Measurements from ENCODE around the gene MAB21L4. TPM values are rescaled to one million over a fixed set of nuclear protein-coding genes. Genes with fewer than 3 reads are reported as not detected.

The MAB21L4 gene
- total and polyA plus RNA-seq, 2 of the 8 experiments (the other 6 are each of a cell fraction or from before 2014, with no cell fraction given) = 0.11 TPM; not detected in 1

DNA sequence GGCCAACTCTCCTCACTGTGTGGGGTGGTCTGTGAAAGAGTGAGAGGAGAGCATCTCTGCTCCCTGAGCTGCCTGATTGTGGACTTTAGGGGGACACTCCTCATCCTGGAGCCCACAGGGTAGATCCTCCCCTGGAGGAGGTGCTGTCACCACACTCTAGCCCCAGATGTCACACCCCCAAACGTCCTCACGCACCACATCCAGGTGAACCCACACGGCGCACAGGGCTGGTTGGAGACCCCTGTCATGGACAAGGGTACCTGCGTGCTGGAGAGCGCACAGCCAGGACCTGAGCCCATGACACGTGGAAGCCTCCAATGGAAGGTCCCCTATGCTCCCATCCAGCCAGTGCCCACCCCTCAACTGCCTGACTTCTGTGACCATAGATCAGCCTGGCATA is 16.9 kb downstream of the MAB21L4 start:
- Histone ChIP-seq H3K14ac (ENCODE audit: insufficient read length) (no peak overlapping the region), H3K4me1 (replicated peaks in 1 of 4; ENCODE audit: control insufficient read depth in 3 of 4, insufficient read depth in 4 of 4, low read length in 3 of 4) (no peaks in the 10 kb centered on the region; a peak in 1 of 7 replicates), H3K4ac (replicated peaks; ENCODE audit: insufficient read length, low read depth, low read length) (no peak overlapping the region), H4K20me1 (replicated peaks in 1 of 2; ENCODE audit: control insufficient read depth in 1 of 2, insufficient read depth in 2 of 2, low read length in 2 of 2) (no peaks in the 10 kb centered on the region), H2BK120ac (replicated peaks; ENCODE audit: low read depth, low read length) (no peak overlapping the region), H2BK20ac (ENCODE audit: low read length) (no peak overlapping the region), H3K79me2 (ENCODE audit: control insufficient read depth in 1 of 2, insufficient read depth in 2 of 2, low read length in 2 of 2) (no peaks in the 10 kb centered on the region), H3K9ac (replicated peaks in 1 of 4; ENCODE audit: extremely low read depth in 1 of 4, low read depth in 3 of 4, low read length in 3 of 4) (no peak overlapping the region), H3K18ac (ENCODE audit: extremely low read depth, low read length) (no peak overlapping the region), H4K8ac (ENCODE audit: extremely low read depth, insufficient read depth, low read length) (no peak overlapping the region), H3K9me3 (ENCODE audit: insufficient read depth in 2 of 2, low read depth in 1 of 2, low read length in 1 of 2) (no peaks in the 10 kb centered on the region), H2BK5ac (ENCODE audit: low read depth, low read length) (no peak overlapping the region), H4K91ac (replicated peaks; ENCODE audit: insufficient read length, low read length) (no peak overlapping the region), H3K4me2 (ENCODE audit: insufficient read depth in 1 of 2, low read depth in 2 of 2, low read length in 2 of 2) (no peak overlapping the region), H2AK5ac (ENCODE audit: low read depth, low read length) (no peak overlapping the region), H3K56ac (replicated peaks; ENCODE audit: insufficient read length, low read depth, low read length) (no peak overlapping the region), H3K23me2 (ENCODE audit: low read depth, low read length) (no peaks in the 10 kb centered on the region), H4K5ac (ENCODE audit: insufficient read length, low read depth, low read length) (no peak overlapping the region), H3K36me3 (ENCODE audit: control insufficient read depth in 2 of 4, insufficient read depth in 4 of 4, low read length in 3 of 4) (no peaks in the 10 kb centered on the region), H2AFZ (ENCODE audit: low read length) (no peak overlapping the region), H2BK15ac (ENCODE audit: low read length) (no peak overlapping the region), H2BK12ac (ENCODE audit: low read depth, low read length) (no peak overlapping the region), H3K4me3 (ENCODE audit: extremely low read depth in 1 of 4, insufficient read depth in 2 of 4, low read depth in 3 of 4, low read length in 4 of 4) (no peak overlapping the region), H3K79me1 (ENCODE audit: low read depth, low read length) (no peaks in the 10 kb centered on the region), H3K27ac (ENCODE audit: low read depth, low read length) (no peak overlapping the region), H3K23ac (ENCODE audit: insufficient read length) (no peak overlapping the region), H3K27me3 (replicated peaks in 1 of 4; ENCODE audit: control insufficient read depth in 3 of 4, extremely low read depth in 1 of 4, insufficient read depth in 3 of 4, low read length in 3 of 4) (no peaks in the 10 kb centered on the region)
- CTCF ChIA-PET (ENCODE audit: partially characterized antibody) = interaction anchor here (0.7 to 1.7 kb wide), 3 partner anchors 12 to 19 kb away, joined by 3 to 4 read pairs (median 3); no protein-coding TSS in a partner anchor
- POLR2A ChIA-PET (ENCODE audit: partially characterized antibody) = no interaction called here
- no peak for FAIRE-seq
- WGBS, 2 experiments (ENCODE audit: extremely low coverage in 1 of 2, insufficient coverage in 1 of 2, insufficient read length in 1 of 2, insufficient replicate concordance in 2 of 2, low coverage in 1 of 2, low lambda C conversion rate in 2 of 2, missing lambda C conversion rate in 1 of 2) = 74% methylated on average over 7 of the region's 7 CpGs; no CpG with 5 or more reads in 1 of the 2 experiments
- no peak for DNase-seq (ENCODE audit: low read depth in 1 of 2, low spot score in 2 of 2)
- TF ChIP-seq TAF1 (IDR thresholded peaks at IDR 0.05; ENCODE audit: low read depth, low read length) (no peak), NANOG (IDR thresholded peaks at IDR 0.05; ENCODE audit: insufficient read depth, low read depth, low read length, poor library complexity, severe bottlenecking) (no peak), KDM1A (IDR thresholded peaks at IDR 0.05; ENCODE audit: borderline replicate concordance, low read length) (no peak), SAP30 (IDR thresholded peaks at IDR 0.05; ENCODE audit: insufficient read depth, insufficient replicate concordance, low read length) (no peak), GTF2F1 (IDR thresholded peaks at IDR 0.05; ENCODE audit: borderline replicate concordance, low read depth, low read length) (no peak), PHF8 (conservative IDR thresholded peaks at IDR 0.05; ENCODE audit: low read depth, low read length) (no peak), ZNF274 (IDR thresholded peaks at IDR 0.05; ENCODE audit: borderline replicate concordance, extremely low read depth, low read length) (no peak), KDM5A (IDR thresholded peaks at IDR 0.05; ENCODE audit: low read length) (no peak), SP2 (IDR thresholded peaks at IDR 0.05; ENCODE audit: low read length) (no peak), TBP (IDR thresholded peaks at IDR 0.05; ENCODE audit: low read depth, low read length) (no peak)
- TF ChIP-seq, protein P1, sequence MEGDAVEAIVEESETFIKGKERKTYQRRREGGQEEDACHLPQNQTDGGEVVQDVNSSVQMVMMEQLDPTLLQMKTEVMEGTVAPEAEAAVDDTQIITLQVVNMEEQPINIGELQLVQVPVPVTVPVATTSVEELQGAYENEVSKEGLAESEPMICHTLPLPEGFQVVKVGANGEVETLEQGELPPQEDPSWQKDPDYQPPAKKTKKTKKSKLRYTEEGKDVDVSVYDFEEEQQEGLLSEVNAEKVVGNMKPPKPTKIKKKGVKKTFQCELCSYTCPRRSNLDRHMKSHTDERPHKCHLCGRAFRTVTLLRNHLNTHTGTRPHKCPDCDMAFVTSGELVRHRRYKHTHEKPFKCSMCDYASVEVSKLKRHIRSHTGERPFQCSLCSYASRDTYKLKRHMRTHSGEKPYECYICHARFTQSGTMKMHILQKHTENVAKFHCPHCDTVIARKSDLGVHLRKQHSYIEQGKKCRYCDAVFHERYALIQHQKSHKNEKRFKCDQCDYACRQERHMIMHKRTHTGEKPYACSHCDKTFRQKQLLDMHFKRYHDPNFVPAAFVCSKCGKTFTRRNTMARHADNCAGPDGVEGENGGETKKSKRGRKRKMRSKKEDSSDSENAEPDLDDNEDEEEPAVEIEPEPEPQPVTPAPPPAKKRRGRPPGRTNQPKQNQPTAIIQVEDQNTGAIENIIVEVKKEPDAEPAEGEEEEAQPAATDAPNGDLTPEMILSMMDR (IDR thresholded peaks at IDR 0.05; ENCODE audit: control extremely low read depth in 1 of 3, insufficient read depth in 1 of 3, low read depth in 1 of 3, low read length in 3 of 3) = no peak

All from H1 (cell line).